ENCODE results near the gene MIB1.
"Not testable (repeated sequence)": the region's sequence is repeated elsewhere in the genome, so short reads cannot be mapped to it uniquely, and the experiment has no call there.

DNA sequence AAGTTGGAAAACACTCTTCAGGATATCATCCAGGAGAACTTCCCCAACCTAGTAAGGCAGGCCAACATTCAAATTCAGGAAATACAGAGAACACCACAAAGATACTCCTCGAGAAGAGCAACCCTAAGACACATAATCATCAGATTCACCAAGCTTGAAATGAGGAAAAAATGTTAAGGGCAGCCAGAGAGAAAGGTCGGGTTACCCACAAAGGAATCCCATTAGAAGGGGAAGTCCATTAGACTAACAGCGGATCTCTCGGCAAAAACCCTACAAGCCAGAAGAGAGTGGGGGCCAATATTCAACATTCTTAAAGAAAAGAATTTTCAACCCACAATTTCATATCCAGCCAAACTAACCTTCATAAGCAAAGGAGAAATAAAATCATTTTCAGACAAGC is 3.7 kb upstream of the MIB1 start:
- TF ChIP-seq, protein P1, sequence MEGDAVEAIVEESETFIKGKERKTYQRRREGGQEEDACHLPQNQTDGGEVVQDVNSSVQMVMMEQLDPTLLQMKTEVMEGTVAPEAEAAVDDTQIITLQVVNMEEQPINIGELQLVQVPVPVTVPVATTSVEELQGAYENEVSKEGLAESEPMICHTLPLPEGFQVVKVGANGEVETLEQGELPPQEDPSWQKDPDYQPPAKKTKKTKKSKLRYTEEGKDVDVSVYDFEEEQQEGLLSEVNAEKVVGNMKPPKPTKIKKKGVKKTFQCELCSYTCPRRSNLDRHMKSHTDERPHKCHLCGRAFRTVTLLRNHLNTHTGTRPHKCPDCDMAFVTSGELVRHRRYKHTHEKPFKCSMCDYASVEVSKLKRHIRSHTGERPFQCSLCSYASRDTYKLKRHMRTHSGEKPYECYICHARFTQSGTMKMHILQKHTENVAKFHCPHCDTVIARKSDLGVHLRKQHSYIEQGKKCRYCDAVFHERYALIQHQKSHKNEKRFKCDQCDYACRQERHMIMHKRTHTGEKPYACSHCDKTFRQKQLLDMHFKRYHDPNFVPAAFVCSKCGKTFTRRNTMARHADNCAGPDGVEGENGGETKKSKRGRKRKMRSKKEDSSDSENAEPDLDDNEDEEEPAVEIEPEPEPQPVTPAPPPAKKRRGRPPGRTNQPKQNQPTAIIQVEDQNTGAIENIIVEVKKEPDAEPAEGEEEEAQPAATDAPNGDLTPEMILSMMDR (IDR thresholded peaks at IDR 0.05), result not testable (repeated sequence)
- not testable (repeated sequence) for TF ChIP-seq POLR2A (IDR thresholded peaks at IDR 0.05)
